COR-L47 (cell line): ENCODE data around the gene LRP5.
A peak's percentile ranks its signal among the peaks of the same experiment; 100 is the strongest.
"Not testable (repeated sequence)": the region's sequence is repeated elsewhere in the genome, so short reads cannot be mapped to it uniquely, and the experiment has no call there.

Experiments
- DNase-seq: peaks from one replicate; lab custom pipeline; 2025; lab: John Stamatoyannopoulos, UW

Gene LRP5

DNA sequence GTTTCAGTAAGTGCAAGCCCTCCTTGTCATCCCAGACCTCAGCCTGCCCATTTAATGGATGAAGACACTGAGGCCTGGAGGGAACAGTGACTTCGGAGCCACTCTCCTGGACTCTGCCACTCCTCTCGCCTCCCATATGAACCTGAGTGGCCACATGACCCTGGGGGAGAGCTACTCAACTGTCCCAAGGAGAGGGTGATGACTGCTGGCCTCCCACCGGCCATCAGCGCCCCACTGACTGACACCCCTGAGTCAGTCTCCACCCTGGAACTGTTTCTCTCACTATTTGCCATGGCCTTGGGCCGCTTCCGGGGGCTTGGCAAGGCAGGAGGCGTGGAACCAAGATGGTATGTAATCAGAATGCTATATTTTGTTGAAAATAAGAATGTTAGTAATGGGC lies 17.1 kb downstream of the LRP5 start:
- DNase-seq, result no peak

DNA sequence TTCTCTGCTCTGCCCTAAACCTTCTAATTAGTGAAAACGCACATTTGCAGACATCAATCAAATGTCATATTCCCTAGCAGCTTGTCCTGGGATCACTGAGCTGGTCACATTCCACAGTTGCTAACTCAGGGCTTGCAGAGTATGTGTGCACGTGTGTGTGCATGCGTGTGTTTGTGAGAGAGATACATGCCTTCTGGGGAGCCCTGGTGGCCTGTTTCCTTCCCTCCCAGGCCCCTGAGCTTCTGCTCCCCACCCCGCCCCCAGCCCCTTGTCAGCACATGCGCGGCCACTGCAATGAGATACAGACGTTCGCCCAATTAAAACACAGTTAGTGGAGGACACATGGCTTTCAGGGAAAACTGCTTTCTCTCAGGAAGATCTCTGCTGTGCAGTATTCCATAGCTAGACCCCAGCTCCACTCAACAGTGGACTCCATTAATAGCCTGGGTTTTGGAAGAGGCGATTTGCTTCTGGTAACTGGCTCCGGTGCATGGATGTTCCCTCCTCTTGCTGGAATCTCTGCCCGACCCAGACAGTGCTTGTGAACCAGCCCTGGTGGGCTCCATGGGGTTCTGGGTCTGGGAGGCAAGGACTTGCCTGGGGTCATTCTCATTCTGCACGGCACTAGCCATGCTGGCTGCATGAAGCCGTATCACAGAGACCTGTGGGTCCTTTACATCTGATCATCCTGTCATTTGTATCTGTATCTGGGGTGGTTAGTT lies 17.7 kb downstream of the LRP5 start:
- no peak for DNase-seq

- no peak for DNase-seq
Observed at GRCh38 chr11:68330700-68331337, 18.4 kb downstream of the LRP5 start.

DNA sequence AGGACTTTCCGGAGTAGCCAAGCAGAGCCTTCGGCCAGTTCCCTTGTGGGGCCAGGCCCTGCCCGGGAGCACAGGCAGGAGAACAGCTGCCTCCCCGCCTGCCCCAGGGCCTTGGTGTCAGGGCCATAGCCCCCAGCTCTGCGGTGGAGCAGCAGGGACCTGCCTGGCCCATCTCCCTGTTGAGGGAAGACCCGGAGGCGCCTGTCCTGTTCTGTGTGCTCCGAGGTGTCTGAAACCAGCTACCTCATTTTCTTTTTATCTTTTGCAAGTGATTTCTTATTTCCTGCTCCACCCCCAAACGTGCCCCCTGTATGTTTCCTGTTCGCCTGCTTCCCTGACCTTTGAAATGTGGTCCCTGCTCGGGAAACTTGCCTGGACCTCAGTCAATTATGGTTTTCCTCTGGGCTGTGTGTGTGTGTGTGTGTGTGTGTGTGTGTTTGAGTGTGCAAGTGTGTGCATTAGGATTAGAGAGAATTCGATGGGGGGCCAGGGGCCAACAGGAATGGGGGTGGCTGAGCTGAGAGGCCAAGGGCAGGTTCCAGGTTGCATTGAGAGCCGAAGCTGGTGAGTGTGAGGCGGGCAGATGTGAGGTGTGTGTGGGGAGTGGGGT lies 19.1 kb downstream of the LRP5 start:
- DNase-seq, result no peak

DNA sequence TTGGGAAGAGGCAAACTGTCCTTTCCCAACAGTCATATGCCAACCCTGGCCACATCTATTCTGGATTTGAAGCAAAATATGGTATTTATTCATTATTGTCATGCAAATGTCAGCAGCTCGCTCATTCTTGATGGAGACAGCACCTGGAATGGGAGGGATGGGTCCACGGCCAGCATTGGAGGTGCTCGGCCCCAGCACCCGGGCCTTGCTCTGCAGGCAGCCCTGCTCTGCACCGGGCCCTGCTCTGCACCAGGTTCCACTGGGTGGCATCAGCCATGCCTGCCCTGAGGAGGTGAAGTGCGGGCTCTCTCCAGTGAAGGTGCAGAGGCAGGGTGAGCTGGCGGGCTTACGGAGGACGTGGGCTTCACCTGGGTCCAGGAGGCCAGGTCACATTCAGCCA lies 19.8 kb downstream of the LRP5 start:
- DNase-seq, result no peak

GRCh38 chr11:68333173-68333572 lies 20.8 kb downstream of the LRP5 start:
- no peak for DNase-seq

GRCh38 chr11:68334923-68335322 lies 22.5 kb downstream of the LRP5 start:
- no peak for DNase-seq

GRCh38 chr11:68335683-68336082 lies 23.3 kb downstream of the LRP5 start:
- no peak for DNase-seq

DNA sequence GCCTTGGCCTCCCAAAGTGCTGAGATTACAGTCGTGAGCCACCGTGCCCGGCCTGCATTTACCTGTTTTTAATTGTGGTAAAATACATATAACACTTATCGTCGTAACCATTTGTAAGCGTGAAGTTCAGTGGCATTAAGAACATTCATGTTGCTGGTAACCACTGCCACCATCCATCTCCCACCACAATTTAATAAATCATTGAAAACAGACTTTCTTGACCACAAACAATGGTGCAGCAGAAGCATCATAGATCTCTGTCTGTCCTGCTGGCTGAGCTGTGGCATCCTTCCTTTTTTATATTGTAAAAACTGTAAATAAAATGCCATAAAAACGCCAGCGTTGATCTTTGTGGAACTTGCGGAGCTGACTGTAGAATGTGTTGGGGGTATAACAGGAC lies 24.3 kb downstream of the LRP5 start:
- DNase-seq, result no peak

GRCh38 chr11:68337399-68337835 lies 25.0 kb downstream of the LRP5 start:
- no peak for DNase-seq

- no peak for DNase-seq
Observed at GRCh38 chr11:68338051-68338780, 25.8 kb downstream of the LRP5 start.

DNA sequence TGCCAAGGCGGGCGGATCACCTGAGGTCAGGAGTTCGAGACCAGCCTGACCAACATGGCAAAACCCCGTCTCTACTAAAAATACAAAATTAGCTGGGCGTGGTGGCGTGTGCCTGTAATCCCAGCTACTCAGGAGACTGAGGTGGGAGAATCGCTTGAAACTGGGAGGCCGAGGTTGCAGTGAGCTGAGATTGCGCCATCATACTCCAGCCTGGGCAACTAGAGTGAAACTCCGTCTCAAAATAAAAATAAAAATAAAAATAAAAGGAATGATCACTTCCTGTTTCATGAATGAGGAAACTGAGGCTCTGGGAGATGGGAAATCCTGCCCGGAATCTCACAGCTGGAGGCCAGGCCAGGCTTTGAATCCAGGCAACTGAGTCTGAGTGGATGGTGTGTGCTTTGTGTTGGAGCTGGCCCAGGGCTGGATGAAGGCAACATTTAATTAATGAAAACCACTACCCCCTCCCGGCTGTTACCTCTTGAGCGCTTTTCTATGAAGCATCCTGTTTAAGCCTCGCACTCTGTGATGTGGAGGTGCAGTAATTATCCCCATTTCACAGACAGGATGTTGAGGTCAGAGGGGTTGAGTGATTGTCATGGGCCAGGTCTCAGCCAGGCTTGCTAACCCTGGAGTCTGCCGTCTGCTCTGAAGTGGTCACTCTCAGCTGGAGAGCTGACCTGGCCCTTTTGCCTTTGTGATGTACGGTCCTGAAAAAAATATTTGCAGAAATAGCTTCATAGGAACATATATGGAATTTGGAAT lies 27.8 kb downstream of the LRP5 start:
- no peak for DNase-seq

DNA sequence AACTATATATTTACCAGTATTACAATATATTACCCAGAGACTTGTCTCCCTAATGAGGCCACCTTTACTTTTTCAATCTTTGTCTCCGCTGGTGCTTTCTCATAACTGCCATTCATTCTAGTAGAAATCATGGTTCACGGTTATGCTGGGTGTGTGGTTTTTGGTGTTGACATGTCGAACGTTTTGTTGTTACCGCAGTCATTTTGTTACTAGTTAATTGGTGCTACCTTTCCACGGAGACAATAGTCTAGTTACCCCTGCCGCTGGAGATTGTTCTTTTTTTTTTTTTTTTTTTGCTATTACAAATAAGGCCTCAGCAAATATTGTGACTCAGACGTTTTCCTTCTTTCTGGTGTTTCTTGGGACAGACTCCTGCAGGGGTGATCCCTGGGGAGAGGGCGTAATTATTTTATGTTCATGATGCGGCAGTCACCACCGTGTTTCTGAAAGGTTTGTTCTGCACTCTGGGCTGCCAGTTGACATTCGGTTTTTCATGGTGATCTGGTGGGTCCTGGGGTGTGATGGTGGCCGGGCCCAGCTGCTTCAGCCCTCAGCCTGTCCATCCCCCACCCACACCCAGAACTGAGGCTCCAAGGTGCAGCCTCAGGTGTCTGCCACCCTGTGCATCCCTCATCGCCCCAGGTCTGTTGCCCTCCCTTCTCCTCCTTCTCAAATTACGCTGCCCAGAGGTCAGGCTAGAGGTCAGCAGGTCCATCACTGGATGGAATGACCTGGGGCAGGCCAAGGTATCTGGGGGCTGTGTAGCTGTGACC lies 28.6 kb downstream of the LRP5 start:
- peak; percentile 36 for DNase-seq

DNA sequence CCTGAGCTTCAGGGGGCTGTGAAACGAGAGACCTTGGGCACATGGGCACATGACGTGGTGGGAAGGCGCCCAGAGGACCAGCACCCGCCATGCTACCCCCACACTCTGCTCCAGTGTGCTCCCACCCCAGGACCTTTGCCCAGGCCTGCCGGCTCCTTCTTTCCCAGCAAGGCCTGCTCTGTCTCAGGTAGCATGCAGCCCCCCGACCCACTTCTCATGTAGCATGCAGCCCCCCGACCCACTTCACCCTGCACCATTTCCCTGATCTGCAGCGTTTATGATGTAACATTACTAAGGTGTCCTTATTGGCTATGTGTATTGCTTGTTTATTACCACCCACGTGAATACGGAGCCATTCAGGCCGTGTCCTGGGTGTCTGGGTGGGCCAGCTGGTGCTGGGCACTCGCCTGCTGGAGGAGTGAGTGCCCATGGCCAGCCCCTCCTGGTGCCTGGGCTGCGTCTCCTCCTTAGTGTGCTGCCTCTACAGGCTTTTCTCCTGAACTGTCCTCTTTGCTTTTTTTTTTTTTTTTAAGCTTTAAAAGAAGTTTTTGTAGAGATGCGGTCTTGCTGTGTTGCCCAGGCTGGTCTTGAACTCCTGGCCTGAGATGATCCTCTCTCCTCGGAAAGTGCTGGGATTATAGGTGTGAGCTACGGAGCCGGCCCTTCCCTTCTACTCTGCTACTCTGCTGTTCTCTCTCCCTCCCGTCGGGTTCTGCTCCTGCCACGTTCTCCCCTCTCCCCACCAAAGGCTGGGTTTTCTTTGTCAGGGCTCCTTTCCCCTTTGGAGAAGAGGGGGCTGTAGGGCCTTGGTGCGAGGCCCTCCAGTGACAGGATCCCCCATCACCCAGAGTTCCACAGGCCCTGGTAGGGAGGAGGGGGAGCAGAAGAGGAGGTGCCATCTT lies 29.4 kb downstream of the LRP5 start:
- DNase-seq, result no peak

- DNase-seq, result peak; percentile 5
Observed at GRCh38 chr11:68342459-68343158, 30.2 kb downstream of the LRP5 start.

DNA sequence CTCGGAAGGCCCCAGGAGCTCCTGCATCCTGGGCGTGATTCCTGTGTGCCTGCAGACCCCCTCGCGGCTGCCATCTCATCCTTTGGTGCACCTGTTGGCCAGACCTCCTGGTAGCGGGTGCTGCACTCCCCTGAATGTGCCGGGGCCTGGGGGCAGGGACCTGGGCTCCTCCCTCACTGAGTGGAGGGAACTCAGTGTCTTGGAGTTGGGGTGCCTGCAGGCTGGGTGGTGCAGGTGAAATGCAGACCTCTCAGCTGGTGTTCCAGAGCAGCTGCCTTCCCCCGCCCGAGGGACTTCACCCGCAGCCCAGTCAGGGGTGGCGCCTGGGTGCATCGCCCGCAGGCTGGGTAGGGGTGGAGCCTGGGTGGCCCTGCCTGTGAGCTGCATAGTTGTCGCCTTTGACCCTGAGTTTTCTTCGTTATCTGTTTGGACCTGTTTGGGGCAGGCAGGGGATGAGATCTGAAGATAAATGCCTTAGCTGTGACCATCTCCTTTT lies 31.4 kb downstream of the LRP5 start:
- DNase-seq, result no peak

DNA sequence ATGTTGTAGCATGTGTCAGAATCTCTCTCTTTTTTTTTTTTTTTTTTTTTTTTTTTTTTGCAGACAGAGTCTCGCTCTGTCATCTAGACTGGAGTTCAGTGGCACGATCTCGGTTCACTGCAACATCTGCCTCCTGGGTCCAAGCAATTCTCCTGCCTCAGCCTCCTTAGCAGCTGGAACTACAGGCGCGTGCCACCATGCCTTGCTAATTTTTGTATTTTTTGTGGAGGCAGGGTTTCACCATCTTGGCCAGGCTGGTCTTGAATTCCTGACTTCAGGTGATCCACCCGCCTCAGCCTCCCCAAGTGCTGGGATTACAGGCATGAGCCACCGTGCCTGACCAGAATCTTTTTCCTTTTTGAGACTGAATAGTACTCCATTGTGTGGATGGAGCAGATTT lies 32.4 kb downstream of the LRP5 start:
- not testable (repeated sequence) for DNase-seq

DNA sequence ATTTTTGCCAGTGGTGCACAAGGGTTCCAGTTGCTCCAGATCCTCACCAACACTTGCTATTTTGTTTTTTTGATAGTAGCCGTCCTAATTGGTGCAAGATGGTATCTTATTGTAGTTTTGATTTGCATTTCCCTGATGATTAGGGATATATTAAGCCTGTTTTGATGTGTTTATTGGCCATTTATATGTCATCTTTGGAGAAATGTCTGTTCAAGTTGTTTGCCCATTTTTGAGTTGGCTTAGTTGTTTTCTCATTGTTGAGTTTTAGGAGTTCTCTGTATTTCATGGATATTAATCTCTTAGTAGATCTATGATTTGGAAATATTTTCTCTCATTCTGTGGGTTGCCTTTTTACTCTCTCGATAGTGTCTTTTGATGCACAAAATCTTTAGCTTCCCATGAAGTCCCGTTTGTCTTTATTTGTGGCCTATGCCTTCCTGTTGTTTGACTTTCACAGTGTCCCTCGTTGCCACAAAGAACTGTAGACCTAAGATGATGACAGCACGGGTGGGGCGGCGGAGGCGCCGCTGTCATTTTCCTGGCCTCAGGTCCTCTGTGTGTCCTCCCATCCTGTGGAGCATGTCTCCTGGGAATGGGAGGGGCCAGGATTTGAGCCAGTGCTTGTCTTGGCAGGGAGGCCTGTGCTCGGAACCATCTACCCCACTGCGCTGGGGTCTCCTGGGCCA lies 33.5 kb downstream of the LRP5 start:
- no peak for DNase-seq

GRCh38 chr11:68346462-68346790 lies 34.0 kb downstream of the LRP5 start:
- no peak for DNase-seq
